Osteoblast (primary cell): ENCODE results near the gene DNLZ. TPM values are rescaled to one million over a fixed set of nuclear protein-coding genes. Genes with fewer than 3 reads are reported as not detected.

Source experiments
- DNase-seq: peaks from one replicate; pipeline ENCODE4 v3.0.0; 2011; ENCODE audit warnings: low spot score, mixed read lengths; ENCODE audit not compliant: insufficient read length; ENCODE audit errors: missing footprints
- H2AFZ ChIP-seq: 2 replicates; pipeline ENCODE4 v1.6.0; 2011; ENCODE audit warnings: mild to moderate bottlenecking, low read length
- H3K27ac ChIP-seq: 2 replicates; pipeline ENCODE4 v1.5.1; 2011; ENCODE audit warnings: mild to moderate bottlenecking, low read depth, low read length, moderate library complexity
- H3K27me3 ChIP-seq: 2 replicates; pipeline ENCODE4 v1.6.0; 2012; ENCODE audit warnings: mild to moderate bottlenecking, control low read depth, inconsistent platforms, low read length, moderate library complexity; ENCODE audit not compliant: insufficient read depth
- H3K36me3 ChIP-seq: 2 replicates; pipeline ENCODE4 v1.5.1; 2011; ENCODE audit warnings: mild to moderate bottlenecking, low read length, control low read depth, moderate library complexity; ENCODE audit not compliant: insufficient read depth
- H3K4me1 ChIP-seq: 2 replicates; pipeline ENCODE4 v1.5.1; 2011; ENCODE audit warnings: mild to moderate bottlenecking, low read length, control low read depth, moderate library complexity; ENCODE audit not compliant: insufficient read depth
- H3K4me2 ChIP-seq: 2 replicates; pipeline ENCODE4 v1.6.0; 2011; ENCODE audit warnings: mild to moderate bottlenecking, low read length; ENCODE audit not compliant: insufficient read depth
- H3K4me3 ChIP-seq: fragments of 200-600 bp; sonication (generic); 3 replicates; pipeline ENCODE4 v1.5.1; 2012; ENCODE audit warnings: mild to moderate bottlenecking, low read length, inconsistent platforms; ENCODE audit not compliant: insufficient read depth
- H3K79me2 ChIP-seq: 2 replicates; pipeline ENCODE4 v1.6.0; 2012; ENCODE audit warnings: mild to moderate bottlenecking, low read length, control low read depth, inconsistent platforms; ENCODE audit not compliant: insufficient read depth
- H3K9me3 ChIP-seq: 2 replicates; pipeline ENCODE4 v1.5.1; 2011; ENCODE audit warnings: low read depth, low read length, control low read depth
- H4K20me1 ChIP-seq: 2 replicates; pipeline ENCODE4 v1.6.0; 2012; ENCODE audit warnings: mild to moderate bottlenecking, low read length, control low read depth; ENCODE audit not compliant: insufficient read depth
- CTCF ChIP-seq: IDR thresholded peaks from 2 replicates; pipeline ENCODE4 v1.5.1; 2011; ENCODE audit warnings: mild to moderate bottlenecking, low read depth, low read length, moderate library complexity; ENCODE audit errors: extremely low read depth
- total RNA-seq: library from RNA; depleted of rRNA; stranded (reverse); fragments of >200 nt; gene quantifications from 2 replicates; pipeline ENCODE4 v1.2.3, GENCODE V29; 2012

Gene DNLZ
- total RNA-seq, 1 donor, result 4.3 TPM

GRCh38 chr9:136402067-136402466, 38.5 kb upstream of the DNLZ start:
- Histone ChIP-seq H3K9me3 (no peaks in the 10 kb centered on the region), H2AFZ (no peak overlapping the region), H3K4me3 (no peak overlapping the region), H3K4me2 (no peak overlapping the region), H3K79me2 (peaks cover 27% of the 10 kb centered on the region), H4K20me1 (peaks cover 16% of the 10 kb centered on the region), H3K27me3 (no peaks in the 10 kb centered on the region), H3K27ac (no peak overlapping the region), H3K4me1 (peaks cover 14% of the 10 kb centered on the region), H3K36me3 (peaks cover 58% of the 10 kb centered on the region)
- no peak for DNase-seq
- TF ChIP-seq CTCF, result no peak

GRCh38 chr9:136401173-136401922, 37.8 kb upstream of the DNLZ start:
- Histone ChIP-seq H2AFZ (no peak overlapping the region), H3K9me3 (no peaks in the 10 kb centered on the region), H3K4me3 (no peak overlapping the region), H3K27me3 (no peaks in the 10 kb centered on the region), H3K4me2 (no peak overlapping the region), H3K79me2 (peaks cover 31% of the 10 kb centered on the region), H3K4me1 (peaks cover 14% of the 10 kb centered on the region), H3K36me3 (peaks cover 61% of the 10 kb centered on the region), H3K27ac (peak overlapping the region; percentile 58), H4K20me1 (peaks cover 21% of the 10 kb centered on the region)
- TF ChIP-seq CTCF, result no peak
- no peak for DNase-seq

GRCh38 chr9:136400038-136400834, 36.7 kb upstream of the DNLZ start, which contains the start of gene SNAPC4:
TSS of gene SNAPC4 (minus strand) at chr9:136400170. CDS start at chr9:136398428, 1,742 bp downstream.
- Histone ChIP-seq H3K4me3 (peak within 1 kb of the TSS; percentile 91), H3K79me2 (peaks cover 33% of the 10 kb centered on the region), H3K27me3 (no peaks in the 10 kb centered on the region), H2AFZ (peak within 1 kb of the TSS; percentile 95), H3K27ac (peak within 1 kb of the TSS; percentile 58), H3K4me1 (peaks cover 14% of the 10 kb centered on the region), H4K20me1 (peaks cover 21% of the 10 kb centered on the region), H3K4me2 (peak within 1 kb of the TSS; percentile 93), H3K36me3 (peaks cover 61% of the 10 kb centered on the region), H3K9me3 (no peaks in the 10 kb centered on the region)
- TF ChIP-seq CTCF, result peak; percentile 76
- peak; percentile 100 for DNase-seq
